Measurements from ENCODE around the gene ADARB2.
"Not testable (repeated sequence)": the region's sequence is repeated elsewhere in the genome, so short reads cannot be mapped to it uniquely, and the experiment has no call there.

Gene ADARB2

GRCh38 chr10:1253523-1254353, 483.6 kb downstream of the ADARB2 start:
- no peak for DNase-seq (ENCODE audit: low spot score)

GRCh38 chr10:1251769-1252168, 485.6 kb downstream of the ADARB2 start:
- DNase-seq (ENCODE audit: low spot score): no peak

- no peak for DNase-seq (ENCODE audit: low spot score)
These were observed 488.0 kb downstream of the ADARB2 start for GRCh38 chr10:1249142-1249920.

GRCh38 chr10:1248262-1248630, 489.1 kb downstream of the ADARB2 start:
- DNase-seq (ENCODE audit: low spot score): not testable (repeated sequence)

- no peak for DNase-seq (ENCODE audit: low spot score)
These were observed 489.6 kb downstream of the ADARB2 start for GRCh38 chr10:1247598-1248261.

- DNase-seq (ENCODE audit: low spot score): no peak
These were observed 492.8 kb downstream of the ADARB2 start for GRCh38 chr10:1244493-1244892.

- no peak for DNase-seq (ENCODE audit: low spot score)
These were observed 493.7 kb downstream of the ADARB2 start for GRCh38 chr10:1243486-1244234.

- DNase-seq (ENCODE audit: low spot score): no peak
These were observed 494.4 kb downstream of the ADARB2 start for GRCh38 chr10:1242975-1243374.

- DNase-seq (ENCODE audit: low spot score): no peak
These were observed 495.1 kb downstream of the ADARB2 start for GRCh38 chr10:1241973-1242935.

GRCh38 chr10:1241322-1241890, 495.9 kb downstream of the ADARB2 start:
- no peak for DNase-seq (ENCODE audit: low spot score)

GRCh38 chr10:1240341-1240775, 497.0 kb downstream of the ADARB2 start:
- no peak for DNase-seq (ENCODE audit: low spot score)

- no peak for DNase-seq (ENCODE audit: low spot score)
These were observed 504.3 kb downstream of the ADARB2 start for GRCh38 chr10:1233031-1233430.

- no peak for DNase-seq (ENCODE audit: low spot score)
These were observed 505.0 kb downstream of the ADARB2 start for GRCh38 chr10:1232164-1232911.

- DNase-seq (ENCODE audit: low spot score): no peak
These were observed 506.6 kb downstream of the ADARB2 start for GRCh38 chr10:1230592-1231275.

- DNase-seq (ENCODE audit: low spot score): no peak
These were observed 507.2 kb downstream of the ADARB2 start for GRCh38 chr10:1230138-1230537.

GRCh38 chr10:1229574-1229973, 507.8 kb downstream of the ADARB2 start:
- no peak for DNase-seq (ENCODE audit: low spot score)

- DNase-seq (ENCODE audit: low spot score): no peak
These were observed 508.2 kb downstream of the ADARB2 start for GRCh38 chr10:1229116-1229515.

- DNase-seq (ENCODE audit: low spot score): no peak
These were observed 508.8 kb downstream of the ADARB2 start for GRCh38 chr10:1228467-1228975.

Data from GM03348 (cell line).